OCI-LY7 (cell line): ENCODE data around the gene BRME1.

Source experiments
- CTCF ChIP-seq: fragments of 200-600 bp; sonication (generic); conservative IDR thresholded peaks from 2 replicates; pipeline ENCODE4 v1.5.1; 2014; ENCODE audit warnings: mild to moderate bottlenecking, antibody characterized with exemption, low read length, moderate library complexity, mixed read lengths
- EZH2phosphoT487 ChIP-seq: fragments of 200-600 bp; sonication (generic); IDR thresholded peaks from 2 replicates; pipeline ENCODE4 v1.6.1; 2018; ENCODE audit warnings: low read depth, borderline replicate concordance, mild to moderate bottlenecking, mixed run types, antibody characterized with exemption, low read length, moderate library complexity, mixed read lengths

GRCh38 chr19:13892870-13893269, 13.0 kb downstream of the BRME1 start:
- TF ChIP-seq EZH2phosphoT487 (no peak), CTCF (no peak)
